Measurements from ENCODE around the gene ZNF135. TPM values are rescaled to one million over a fixed set of nuclear protein-coding genes. Genes with fewer than 3 reads are reported as not detected.

The ZNF135 gene
- total RNA-seq: 1 to 10 TPM; 1.7 to 1.9 TPM

DNA sequence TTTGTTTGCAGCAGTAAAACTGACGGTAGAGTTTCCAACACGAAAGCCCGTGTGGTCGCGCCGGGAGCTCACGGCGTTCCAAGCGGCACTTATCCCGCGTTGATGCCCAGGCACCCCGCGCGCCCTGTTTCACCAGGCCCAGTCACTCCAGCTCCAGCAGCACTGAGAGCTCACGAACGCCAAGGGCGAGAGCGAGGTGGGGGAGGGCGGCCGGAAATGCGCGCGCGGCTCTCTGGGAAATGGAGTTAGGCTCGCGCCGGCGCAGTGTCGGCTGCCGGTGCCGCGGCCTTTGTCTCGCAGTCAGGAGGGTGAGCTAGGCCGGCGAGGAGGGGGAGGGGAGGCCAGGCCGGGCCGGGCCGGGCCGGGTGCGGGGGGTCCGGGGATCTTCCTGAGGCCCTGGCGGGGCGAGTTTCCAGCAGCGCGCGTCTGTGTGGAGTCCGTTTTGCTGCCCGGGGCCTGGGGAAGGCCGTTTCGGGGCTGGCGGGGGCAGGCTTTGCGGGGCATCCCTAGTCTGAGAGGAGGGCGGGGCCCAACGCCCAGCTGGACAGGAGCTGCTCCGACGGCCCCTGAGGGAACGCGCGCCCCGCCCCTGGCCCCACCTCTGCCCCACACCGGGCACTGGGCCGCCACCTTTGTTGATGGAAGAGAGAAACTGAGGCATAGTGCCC, at the start of gene ZNF135:
ZNF135 (plus strand) TSS at position 280 of the 668 bp plus-strand sequence. CDS start 721 bp downstream, outside the sequence.
- Mint-ChIP-seq H3K27ac (no peak within 1 kb of the TSS), H3K36me3 (ENCODE audit: insufficient read depth in 2 of 2) (peaks cover 29 to 44% of the 10 kb centered on the region in 2 donors), H3K4me1 (ENCODE audit: low read depth) (peaks cover 7% of the 10 kb centered on the region), H3K27me3 (ENCODE audit: low read depth) (peaks cover 11% of the 10 kb centered on the region), H3K9me3 (peaks cover 18 to 34% of the 10 kb centered on the region in 2 donors), H3K4me3 (peak within 1 kb of the TSS; percentile 82 to 83)
- ATAC-seq (replicated peaks in 1 of 2): peak; percentile 86 to 93
- peak; percentile 75 to 76 for DNase-seq

DNA sequence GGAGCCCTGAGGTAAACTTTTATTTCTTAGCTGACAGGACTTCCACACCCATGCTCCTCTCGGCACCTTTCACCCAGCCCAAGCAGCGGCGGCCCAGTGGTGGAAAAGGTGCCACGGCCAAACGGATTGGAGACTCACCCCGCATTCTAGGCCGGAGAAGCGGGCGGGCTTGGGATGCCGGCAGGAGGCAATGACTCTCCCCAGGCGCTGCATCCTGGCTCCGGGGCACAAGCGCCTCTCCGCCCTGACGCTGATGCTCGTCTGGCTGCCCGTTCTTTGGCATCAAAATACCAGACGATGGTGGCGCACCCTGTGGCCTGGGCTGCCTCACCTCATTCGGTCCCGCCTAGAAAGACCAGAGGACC, 49.8 kb upstream of the ZNF135 start:
- Mint-ChIP-seq H3K4me1 (ENCODE audit: low read depth) (peaks cover 15% of the 10 kb centered on the region), H3K27me3 (ENCODE audit: low read depth) (no peaks in the 10 kb centered on the region), H3K36me3 (ENCODE audit: insufficient read depth in 2 of 2) (peaks cover 39 to 63% of the 10 kb centered on the region in 2 donors), H3K27ac (no peak overlapping the region), H3K9me3 (peaks cover 21 to 33% of the 10 kb centered on the region in 2 donors), H3K4me3 (peak overlapping the region; percentile 79 to 81)
- DNase-seq (no peak), ATAC-seq (replicated peaks in 1 of 2) (no peak)

DNA sequence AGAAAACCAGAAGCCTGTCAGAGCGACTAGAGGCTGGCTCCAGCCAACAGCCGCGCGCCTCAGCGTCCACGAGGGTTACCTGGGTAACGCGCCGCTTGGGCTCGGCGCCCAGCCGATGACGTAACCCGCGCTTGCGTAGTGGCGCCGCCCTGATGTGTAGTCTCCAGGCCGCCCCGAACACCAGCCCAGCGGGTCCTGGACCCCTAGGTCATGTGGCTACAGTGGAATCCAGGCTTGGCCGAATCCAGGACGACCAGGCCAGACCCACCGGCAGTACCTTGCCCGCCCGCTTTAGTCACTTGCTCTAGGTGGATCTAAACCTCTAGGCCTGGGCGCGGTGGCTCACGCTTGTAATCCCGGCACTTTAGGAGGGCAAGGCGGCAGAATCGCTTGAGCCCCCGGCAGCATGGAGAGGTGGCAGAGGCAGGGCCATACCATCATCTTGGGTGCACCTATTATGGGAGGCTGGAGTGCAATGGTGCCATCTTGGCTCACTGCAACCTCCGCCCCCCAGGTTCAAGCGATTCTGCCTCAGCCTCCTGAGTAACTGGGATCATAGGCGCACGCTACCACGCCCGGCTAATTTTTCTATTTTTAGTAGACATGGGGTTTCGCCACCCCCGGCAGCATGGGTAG, 49.3 kb upstream of the ZNF135 start:
- DNase-seq (peak; percentile 71 to 81), ATAC-seq (replicated peaks in 1 of 2) (peak; percentile 94 to 98)
- H3K9me3 Mint-ChIP-seq: peaks cover 18 to 30% of the 10 kb centered on the region in 2 donors
- no peak overlapping the region for H3K27ac Mint-ChIP-seq
- H3K4me3 Mint-ChIP-seq: peak overlapping the region; percentile 79 to 81
- no peaks in the 10 kb centered on the region for H3K27me3 Mint-ChIP-seq (ENCODE audit: low read depth)
- peaks cover 10% of the 10 kb centered on the region for H3K4me1 Mint-ChIP-seq (ENCODE audit: low read depth)
- H3K36me3 Mint-ChIP-seq (ENCODE audit: insufficient read depth in 2 of 2): peaks cover 34 to 58% of the 10 kb centered on the region in 2 donors

DNA sequence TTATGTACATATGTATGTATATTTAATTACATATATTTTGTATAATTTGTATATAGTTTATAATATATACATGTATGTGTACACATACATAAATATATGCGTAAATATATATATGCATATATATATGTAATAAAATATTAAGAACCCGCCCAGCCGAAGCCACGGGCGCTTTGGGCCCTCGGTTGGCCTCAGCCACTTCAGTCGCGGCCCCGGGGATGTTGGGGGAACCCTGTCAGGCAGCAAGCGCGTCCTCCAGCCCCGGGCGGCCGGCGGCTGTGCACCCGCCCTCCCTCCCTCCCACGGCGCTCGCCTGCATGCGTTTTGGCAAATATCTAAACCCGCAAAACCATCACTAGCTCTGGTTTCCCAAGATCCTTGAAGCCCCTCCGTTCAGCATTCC, 48.6 kb upstream of the ZNF135 start:
- Mint-ChIP-seq H3K4me3 (peak overlapping the region; percentile 79 to 81), H3K4me1 (ENCODE audit: low read depth) (peaks cover 9% of the 10 kb centered on the region), H3K36me3 (ENCODE audit: insufficient read depth in 2 of 2) (peaks cover 31 to 51% of the 10 kb centered on the region in 2 donors), H3K27ac (peak overlapping the region; percentile 7), H3K27me3 (ENCODE audit: low read depth) (no peaks in the 10 kb centered on the region), H3K9me3 (peaks cover 18 to 29% of the 10 kb centered on the region in 2 donors)
- DNase-seq (no peak), ATAC-seq (replicated peaks in 1 of 2) (no peak)

DNA sequence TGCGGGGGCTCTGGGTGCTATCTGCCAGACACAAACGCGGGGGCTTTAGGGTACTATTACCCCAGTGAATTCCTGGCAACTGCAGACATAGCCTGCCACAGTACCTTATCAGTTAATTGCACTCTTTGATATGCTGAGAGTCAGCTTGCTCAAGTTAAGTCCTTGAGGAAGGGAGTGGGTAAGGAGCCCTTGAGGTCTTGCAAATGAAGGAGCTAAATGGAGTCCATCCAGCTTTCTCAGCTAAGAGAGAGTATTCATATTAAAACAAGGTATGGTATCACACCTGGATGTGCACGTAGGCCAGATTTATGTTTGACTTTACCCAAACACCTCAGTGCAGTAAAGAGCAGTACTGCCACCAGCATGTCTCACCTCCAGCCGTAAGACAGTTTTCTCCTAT, 44.9 kb upstream of the ZNF135 start:
- Mint-ChIP-seq H3K27me3 (ENCODE audit: low read depth) (no peaks in the 10 kb centered on the region), H3K27ac (no peak overlapping the region), H3K4me3 (no peak overlapping the region), H3K4me1 (ENCODE audit: low read depth) (peaks cover 4% of the 10 kb centered on the region), H3K36me3 (ENCODE audit: insufficient read depth in 2 of 2) (peaks cover 12 to 22% of the 10 kb centered on the region in 2 donors), H3K9me3 (peaks cover 12 to 16% of the 10 kb centered on the region in 2 donors)
- no peak for ATAC-seq (replicated peaks in 1 of 2)
- DNase-seq: no peak

DNA sequence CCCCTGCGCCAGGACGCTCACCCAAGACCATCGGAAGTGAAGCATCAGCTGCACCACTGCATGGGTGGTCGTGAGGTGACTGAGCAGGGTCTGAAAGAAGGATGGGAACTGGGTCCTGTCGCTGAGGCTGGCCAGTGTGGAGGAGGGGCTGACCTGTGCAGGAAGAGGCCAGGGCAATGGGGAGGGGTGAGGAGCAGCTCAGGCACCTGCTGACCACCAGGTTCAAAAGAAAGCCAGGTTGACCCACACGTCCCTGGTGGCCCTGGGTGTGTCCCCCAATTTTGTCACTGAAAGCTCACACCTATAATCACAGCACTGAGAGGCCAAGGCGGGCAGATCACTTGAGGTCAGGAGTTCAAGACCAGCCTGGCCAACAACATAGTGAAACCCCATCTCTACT, 39.0 kb upstream of the ZNF135 start:
- Mint-ChIP-seq H3K9me3 (peaks cover 10 to 14% of the 10 kb centered on the region in 2 donors), H3K4me1 (ENCODE audit: low read depth) (no peaks in the 10 kb centered on the region), H3K36me3 (ENCODE audit: insufficient read depth in 2 of 2) (peaks cover 15 to 19% of the 10 kb centered on the region in 2 donors), H3K27me3 (ENCODE audit: low read depth) (no peaks in the 10 kb centered on the region), H3K27ac (no peak overlapping the region), H3K4me3 (no peak overlapping the region)
- DNase-seq (no peak), ATAC-seq (replicated peaks in 1 of 2) (no peak)

DNA sequence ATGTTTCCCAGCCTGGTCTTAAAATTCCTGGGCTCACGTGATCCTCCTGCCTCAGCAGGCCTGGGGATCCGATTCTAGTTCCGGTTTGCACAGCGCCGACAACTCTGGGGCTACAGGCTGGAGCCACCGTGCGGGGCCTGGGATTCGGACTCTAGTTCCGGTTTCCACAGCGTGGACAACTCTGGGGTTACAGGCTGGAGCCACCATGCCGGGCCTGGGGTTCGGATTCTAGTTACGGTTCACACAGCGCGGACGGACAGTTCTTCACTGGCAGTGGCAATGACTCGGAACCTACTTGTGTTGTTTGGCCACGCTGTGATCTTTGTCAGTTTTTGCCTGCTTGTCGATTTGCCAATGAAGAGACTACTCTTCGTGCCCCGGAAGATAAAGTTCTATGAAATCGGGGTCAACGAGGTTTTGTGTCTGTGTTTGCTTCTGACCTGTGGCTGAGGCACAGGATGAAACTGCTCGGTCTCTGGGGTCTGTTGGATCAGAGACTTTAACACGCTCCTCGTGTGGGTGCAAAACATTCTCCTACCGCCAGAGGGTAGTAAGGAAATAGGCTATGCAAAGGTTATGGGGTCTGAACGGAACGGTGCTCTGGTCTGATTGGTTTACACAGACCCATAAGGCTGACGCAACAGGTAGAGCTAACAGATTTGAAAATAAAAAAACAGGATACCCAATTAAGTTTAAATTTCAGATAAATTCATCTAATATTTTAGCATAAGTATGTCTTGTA, 37.4 kb upstream of the ZNF135 start:
- Mint-ChIP-seq H3K4me3 (peak overlapping the region in 1 of 2 donors; percentile 27), H3K36me3 (ENCODE audit: insufficient read depth in 2 of 2) (peaks cover 13 to 20% of the 10 kb centered on the region in 2 donors), H3K4me1 (ENCODE audit: low read depth) (no peaks in the 10 kb centered on the region), H3K27ac (no peak overlapping the region), H3K9me3 (peaks cover 7 to 11% of the 10 kb centered on the region in 2 donors), H3K27me3 (ENCODE audit: low read depth) (no peaks in the 10 kb centered on the region)
- DNase-seq: peak; percentile 60
- peak; percentile 89 to 96 for ATAC-seq (replicated peaks in 1 of 2)

DNA sequence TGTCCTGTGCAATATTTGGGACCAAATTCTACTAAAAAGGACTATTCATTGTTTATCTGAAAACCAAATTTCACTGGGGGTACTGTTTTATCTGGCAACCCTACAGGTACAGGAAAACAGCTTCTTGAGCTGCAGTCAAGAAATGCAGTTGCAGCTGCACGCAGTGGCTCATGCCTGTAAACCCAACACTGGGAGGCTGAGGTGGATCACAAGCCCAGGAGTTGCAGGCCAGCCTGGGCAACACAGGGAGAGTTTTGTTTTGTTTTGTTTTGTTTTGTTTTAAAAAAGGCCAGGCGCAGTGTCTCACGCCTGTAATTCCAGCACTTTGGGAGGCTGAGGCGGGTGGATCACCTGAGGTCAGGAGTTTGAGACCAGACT, 36.8 kb upstream of the ZNF135 start:
- peak in 1 of 2 donors; percentile 25 for ATAC-seq (replicated peaks in 1 of 2)

DNA sequence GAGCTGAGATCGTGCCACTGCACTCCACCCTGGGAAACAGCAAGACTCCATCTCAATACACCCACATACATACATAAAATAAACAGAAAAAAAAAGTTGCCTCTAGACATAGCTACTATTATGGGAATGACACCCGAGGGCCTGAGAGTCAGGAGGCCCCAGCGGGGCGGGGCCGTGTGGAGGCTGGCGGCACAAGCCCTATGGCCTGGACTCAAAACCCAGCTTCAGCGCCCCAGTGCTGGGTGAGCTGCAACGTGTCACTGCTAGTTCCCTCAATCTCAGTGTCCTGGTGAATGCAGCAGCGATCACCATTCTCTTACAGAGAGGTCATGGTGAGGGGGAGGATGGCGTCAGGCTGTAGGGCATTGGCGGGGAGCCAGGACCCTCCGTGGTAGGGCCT, 34.4 kb upstream of the ZNF135 start:
- H3K4me3 Mint-ChIP-seq: no peak overlapping the region
- peaks cover 16 to 21% of the 10 kb centered on the region in 2 donors for H3K36me3 Mint-ChIP-seq (ENCODE audit: insufficient read depth in 2 of 2)
- peaks cover 12 to 14% of the 10 kb centered on the region in 2 donors for H3K9me3 Mint-ChIP-seq
- DNase-seq: no peak
- H3K27me3 Mint-ChIP-seq (ENCODE audit: low read depth): no peaks in the 10 kb centered on the region
- ATAC-seq (replicated peaks in 1 of 2): no peak
- no peak overlapping the region for H3K27ac Mint-ChIP-seq
- H3K4me1 Mint-ChIP-seq (ENCODE audit: low read depth): no peaks in the 10 kb centered on the region

More for the DNA sequence above, 36.8 kb upstream of the ZNF135 start:
- H3K27ac Mint-ChIP-seq: no peak overlapping the region
- H3K36me3 Mint-ChIP-seq (ENCODE audit: insufficient read depth in 2 of 2): peaks cover 13 to 21% of the 10 kb centered on the region in 2 donors
- H3K4me1 Mint-ChIP-seq (ENCODE audit: low read depth): no peaks in the 10 kb centered on the region
- no peak for DNase-seq
- H3K4me3 Mint-ChIP-seq: no peak overlapping the region
- H3K27me3 Mint-ChIP-seq (ENCODE audit: low read depth): no peaks in the 10 kb centered on the region
- peaks cover 7 to 11% of the 10 kb centered on the region in 2 donors for H3K9me3 Mint-ChIP-seq

DNA sequence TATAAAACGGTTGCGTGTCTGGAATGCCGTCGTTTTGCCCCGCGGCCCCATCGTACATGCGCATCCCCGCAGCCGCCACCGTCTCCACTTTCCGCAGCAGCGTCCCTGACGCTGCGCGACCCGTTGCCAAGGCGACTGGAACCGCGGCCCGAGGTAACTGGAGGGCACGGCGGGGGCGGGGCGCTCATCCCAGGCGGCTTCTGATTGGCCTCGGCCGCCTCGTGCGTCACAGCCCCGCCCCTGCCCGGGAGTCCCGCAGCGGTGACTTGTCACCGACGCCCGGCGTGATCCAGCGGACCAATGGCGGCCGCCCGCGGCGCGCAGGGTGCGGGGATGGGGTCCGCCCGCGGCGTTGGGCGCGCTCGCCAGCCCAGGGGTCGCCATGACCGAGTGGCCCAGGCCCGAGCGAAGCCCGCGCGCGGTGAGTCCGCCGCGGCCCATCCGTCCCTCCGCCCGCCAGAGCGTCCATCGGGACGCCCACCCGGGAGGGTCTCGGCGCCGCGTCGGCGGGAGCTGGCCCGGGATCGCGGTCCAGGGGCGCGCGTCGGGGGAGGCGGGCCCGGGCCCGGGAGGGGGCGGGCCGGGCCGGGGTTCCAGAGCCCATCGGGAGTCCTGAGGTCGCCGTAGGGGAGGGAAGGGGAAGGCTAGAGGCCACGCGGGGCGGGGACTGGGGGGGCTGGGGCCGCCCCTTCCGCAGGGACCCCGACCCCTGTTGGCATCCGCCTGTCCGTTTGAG, 25.2 kb upstream of the ZNF135 start, which contains the start of gene ZSCAN1:
ZSCAN1 (plus strand) TSS at position 285 of the 736 bp plus-strand sequence. CDS start 3,812 bp downstream, outside the sequence.
- peak; percentile 56 to 64 for DNase-seq
- Mint-ChIP-seq H3K9me3 (peaks cover 15 to 26% of the 10 kb centered on the region in 2 donors), H3K4me1 (ENCODE audit: low read depth) (no peaks in the 10 kb centered on the region), H3K27ac (no peak within 1 kb of the TSS), H3K27me3 (ENCODE audit: low read depth) (peaks cover 9% of the 10 kb centered on the region), H3K36me3 (ENCODE audit: insufficient read depth in 2 of 2) (peaks cover 22 to 29% of the 10 kb centered on the region in 2 donors), H3K4me3 (peak within 1 kb of the TSS; percentile 23 to 37)
- ATAC-seq (replicated peaks in 1 of 2): peak; percentile 78

DNA sequence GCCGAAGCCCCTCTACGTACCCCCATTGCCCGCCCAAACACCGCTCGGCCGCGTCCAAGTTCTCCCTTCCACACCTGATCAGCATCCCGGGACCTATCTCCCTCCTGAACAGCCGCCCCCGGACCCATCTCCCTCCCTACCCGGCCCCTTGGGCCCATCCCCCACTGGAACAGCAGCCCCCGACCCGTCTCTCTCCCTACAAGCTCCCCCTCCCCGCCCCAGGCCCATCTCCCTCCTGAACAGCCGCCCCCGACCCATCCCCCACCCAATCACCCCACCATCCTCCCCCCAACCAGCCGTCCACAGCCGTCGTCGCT, 24.6 kb upstream of the ZNF135 start:
- H3K4me1 Mint-ChIP-seq (ENCODE audit: low read depth): no peaks in the 10 kb centered on the region
- H3K27me3 Mint-ChIP-seq (ENCODE audit: low read depth): peaks cover 9% of the 10 kb centered on the region
- H3K9me3 Mint-ChIP-seq: peaks cover 14 to 25% of the 10 kb centered on the region in 2 donors
- H3K4me3 Mint-ChIP-seq: no peak overlapping the region
- ATAC-seq (replicated peaks in 1 of 2) (no peak), DNase-seq (no peak)
- H3K27ac Mint-ChIP-seq: no peak overlapping the region
- H3K36me3 Mint-ChIP-seq (ENCODE audit: insufficient read depth in 2 of 2): peaks cover 21 to 28% of the 10 kb centered on the region in 2 donors

DNA sequence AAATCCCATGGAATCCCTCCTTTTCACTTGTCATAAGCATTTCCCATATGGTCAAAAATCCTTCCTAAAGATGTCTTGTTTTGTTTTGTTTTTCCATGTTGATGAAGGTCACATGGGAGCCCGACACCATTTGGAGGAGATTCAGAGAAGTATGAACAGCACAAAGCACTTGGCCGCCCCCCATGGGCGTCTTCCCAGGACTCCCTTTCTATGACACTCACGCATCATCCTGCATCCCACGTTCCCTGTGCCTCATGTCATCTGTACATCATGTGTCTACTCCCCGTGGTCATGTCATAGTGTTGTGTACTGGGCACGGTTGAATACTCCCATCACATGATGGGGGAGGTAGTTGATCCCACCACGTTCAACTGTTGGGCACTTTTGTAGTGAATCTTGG, 23.2 kb upstream of the ZNF135 start:
- H3K27ac Mint-ChIP-seq: no peak overlapping the region
- H3K4me1 Mint-ChIP-seq (ENCODE audit: low read depth): no peaks in the 10 kb centered on the region
- peaks cover 22 to 29% of the 10 kb centered on the region in 2 donors for H3K36me3 Mint-ChIP-seq (ENCODE audit: insufficient read depth in 2 of 2)
- H3K4me3 Mint-ChIP-seq: no peak overlapping the region
- DNase-seq: no peak
- no peak for ATAC-seq (replicated peaks in 1 of 2)
- peaks cover 14 to 22% of the 10 kb centered on the region in 2 donors for H3K9me3 Mint-ChIP-seq
- H3K27me3 Mint-ChIP-seq (ENCODE audit: low read depth): peaks cover 9% of the 10 kb centered on the region
